ENCODE data around the gene SHISA7.

Gene SHISA7

GRCh38 chr19:55456347-55456746 lies 13.2 kb upstream of the SHISA7 start:
- Histone ChIP-seq H3K9ac (ENCODE audit: low read depth, low read length, poor library complexity, severe bottlenecking) (no peak overlapping the region), H3F3A (ENCODE audit: low read depth) (0 out of 2 replicates have a peak, but pooled peaks cover 3% of the 10 kb centered on the region), H3K4me2 (ENCODE audit: low read depth, low read length, poor library complexity, severe bottlenecking) (no peak overlapping the region), H4K20me1 (ENCODE audit: insufficient read depth, low read length, poor library complexity, severe bottlenecking) (peaks cover 13% of the 10 kb centered on the region), H3K4me3 (ENCODE audit: low read length, poor library complexity, severe bottlenecking) (no peak overlapping the region), H2AFZ (ENCODE audit: low read length) (no peak overlapping the region), H3K9me2 (replicated peaks; ENCODE audit: low read depth, low read length) (no peaks in the 10 kb centered on the region), H3K4me1 (ENCODE audit: insufficient read depth, low read length, poor library complexity, severe bottlenecking) (peaks cover 28% of the 10 kb centered on the region), H3K79me2 (ENCODE audit: insufficient read depth, low read length) (peaks cover 19% of the 10 kb centered on the region), H3K36me3 (ENCODE audit: insufficient read depth, low read length) (no peaks in the 10 kb centered on the region), H3K9me3 (ENCODE audit: insufficient read depth, low read depth, low read length) (no peaks in the 10 kb centered on the region), H3K27me3 (ENCODE audit: insufficient read depth, low read length, poor library complexity, severe bottlenecking) (peaks cover 3% of the 10 kb centered on the region)
- TF ChIP-seq EZH2phosphoT487 (IDR thresholded peaks at IDR 0.05; ENCODE audit: borderline replicate concordance) = no peak
- TF ChIP-seq, protein P1, sequence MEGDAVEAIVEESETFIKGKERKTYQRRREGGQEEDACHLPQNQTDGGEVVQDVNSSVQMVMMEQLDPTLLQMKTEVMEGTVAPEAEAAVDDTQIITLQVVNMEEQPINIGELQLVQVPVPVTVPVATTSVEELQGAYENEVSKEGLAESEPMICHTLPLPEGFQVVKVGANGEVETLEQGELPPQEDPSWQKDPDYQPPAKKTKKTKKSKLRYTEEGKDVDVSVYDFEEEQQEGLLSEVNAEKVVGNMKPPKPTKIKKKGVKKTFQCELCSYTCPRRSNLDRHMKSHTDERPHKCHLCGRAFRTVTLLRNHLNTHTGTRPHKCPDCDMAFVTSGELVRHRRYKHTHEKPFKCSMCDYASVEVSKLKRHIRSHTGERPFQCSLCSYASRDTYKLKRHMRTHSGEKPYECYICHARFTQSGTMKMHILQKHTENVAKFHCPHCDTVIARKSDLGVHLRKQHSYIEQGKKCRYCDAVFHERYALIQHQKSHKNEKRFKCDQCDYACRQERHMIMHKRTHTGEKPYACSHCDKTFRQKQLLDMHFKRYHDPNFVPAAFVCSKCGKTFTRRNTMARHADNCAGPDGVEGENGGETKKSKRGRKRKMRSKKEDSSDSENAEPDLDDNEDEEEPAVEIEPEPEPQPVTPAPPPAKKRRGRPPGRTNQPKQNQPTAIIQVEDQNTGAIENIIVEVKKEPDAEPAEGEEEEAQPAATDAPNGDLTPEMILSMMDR (conservative IDR thresholded peaks at IDR 0.05; ENCODE audit: low read length) = no peak

DNA sequence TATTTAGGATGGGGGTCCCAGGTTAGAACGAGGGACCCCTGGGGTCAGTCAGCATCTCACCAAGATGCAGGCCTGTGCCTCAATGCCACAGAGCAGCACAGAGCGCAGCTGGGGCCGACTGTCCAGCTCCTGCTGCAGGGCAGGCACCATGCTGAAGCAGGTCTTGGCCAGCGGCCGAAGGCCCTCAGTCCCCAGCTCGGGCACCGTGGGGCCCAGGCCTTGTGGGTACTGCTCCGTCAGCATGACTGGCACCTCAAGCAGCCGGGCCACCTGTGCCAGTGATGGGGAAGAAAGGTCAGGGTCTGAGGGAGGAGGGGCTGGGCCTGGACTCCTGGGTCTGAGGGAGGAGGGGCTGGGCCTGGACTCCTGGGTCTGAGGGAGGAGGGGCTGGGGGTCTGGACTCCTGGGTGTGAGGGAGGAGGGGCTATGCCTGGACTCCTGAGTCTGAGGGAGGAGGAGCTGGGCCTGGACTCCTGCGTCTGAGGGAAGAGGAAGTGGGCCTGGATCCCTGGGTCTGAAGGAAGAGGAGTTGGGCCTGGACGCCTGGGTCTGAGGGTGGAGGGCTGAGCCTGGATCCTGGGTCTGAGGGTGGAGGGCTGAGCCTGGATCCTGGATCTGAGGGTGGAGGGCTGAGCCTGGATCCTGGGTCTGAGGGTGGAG lies 12.6 kb upstream of the SHISA7 start:
- H4K20me1 ChIP-seq (ENCODE audit: insufficient read depth, low read length, poor library complexity, severe bottlenecking) = peaks cover 11% of the 10 kb centered on the region
- peaks cover 12% of the 10 kb centered on the region; the same call in 1 of the 2 replicates for H3K79me2 ChIP-seq (ENCODE audit: insufficient read depth, low read length)
- H3K4me2 ChIP-seq (ENCODE audit: low read depth, low read length, poor library complexity, severe bottlenecking) = no peak overlapping the region
- H3K9ac ChIP-seq (ENCODE audit: low read depth, low read length, poor library complexity, severe bottlenecking) = no peak overlapping the region
- no peak for TF ChIP-seq EZH2phosphoT487 (IDR thresholded peaks at IDR 0.05; ENCODE audit: borderline replicate concordance)
- TF ChIP-seq, protein P1 (conservative IDR thresholded peaks at IDR 0.05; ENCODE audit: low read length) = no peak
- H2AFZ ChIP-seq (ENCODE audit: low read length) = no peak overlapping the region
- peaks cover 22% of the 10 kb centered on the region for H3K4me1 ChIP-seq (ENCODE audit: insufficient read depth, low read length, poor library complexity, severe bottlenecking)
- no peaks in the 10 kb centered on the region for H3K36me3 ChIP-seq (ENCODE audit: insufficient read depth, low read length)
- no peaks in the 10 kb centered on the region for H3K27me3 ChIP-seq (ENCODE audit: insufficient read depth, low read length, poor library complexity, severe bottlenecking)
- H3K9me2 ChIP-seq (replicated peaks; ENCODE audit: low read depth, low read length) = no peaks in the 10 kb centered on the region
- H3K9me3 ChIP-seq (ENCODE audit: insufficient read depth, low read depth, low read length) = no peaks in the 10 kb centered on the region
- H3F3A ChIP-seq (ENCODE audit: low read depth) = 0 out of 2 replicates have a peak, but pooled peaks cover 3% of the 10 kb centered on the region
- no peak overlapping the region for H3K4me3 ChIP-seq (ENCODE audit: low read length, poor library complexity, severe bottlenecking)

- no peaks in the 10 kb centered on the region for H3K36me3 ChIP-seq (ENCODE audit: insufficient read depth, low read length)
- H3K27me3 ChIP-seq (ENCODE audit: insufficient read depth, low read length, poor library complexity, severe bottlenecking) = no peaks in the 10 kb centered on the region
- peaks cover 14% of the 10 kb centered on the region for H3K4me1 ChIP-seq (ENCODE audit: insufficient read depth, low read length, poor library complexity, severe bottlenecking)
- no peak overlapping the region for H3K4me3 ChIP-seq (ENCODE audit: low read length, poor library complexity, severe bottlenecking)
- no peaks in the 10 kb centered on the region for H3K9me3 ChIP-seq (ENCODE audit: insufficient read depth, low read depth, low read length)
- H2AFZ ChIP-seq (ENCODE audit: low read length) = no peak overlapping the region
- H3K9ac ChIP-seq (ENCODE audit: low read depth, low read length, poor library complexity, severe bottlenecking) = no peak overlapping the region
- peaks cover 4% of the 10 kb centered on the region; the same call in 1 of the 2 replicates for H3K79me2 ChIP-seq (ENCODE audit: insufficient read depth, low read length)
- H3F3A ChIP-seq (ENCODE audit: low read depth) = no peaks in the 10 kb centered on the region
- no peak overlapping the region for H3K4me2 ChIP-seq (ENCODE audit: low read depth, low read length, poor library complexity, severe bottlenecking)
- TF ChIP-seq, protein P1 (conservative IDR thresholded peaks at IDR 0.05; ENCODE audit: low read length) = peak; percentile 83
- no peak for TF ChIP-seq EZH2phosphoT487 (IDR thresholded peaks at IDR 0.05; ENCODE audit: borderline replicate concordance)
- peaks cover 6% of the 10 kb centered on the region for H4K20me1 ChIP-seq (ENCODE audit: insufficient read depth, low read length, poor library complexity, severe bottlenecking)
- H3K9me2 ChIP-seq (replicated peaks; ENCODE audit: low read depth, low read length) = no peaks in the 10 kb centered on the region
Observed at GRCh38 chr19:55454787-55455243, 11.7 kb upstream of the SHISA7 start.
